K562 (cell line): ENCODE results near the gene CDH5. TPM values are rescaled to one million over a fixed set of nuclear protein-coding genes. Genes with fewer than 3 reads are reported as not detected.

Source experiments
- ATAC-seq: fragments of 200-7000 bp; cut with Tn5 transposase; 3 replicates; pipeline ENCODE4 v1.9.1; 2020; ENCODE audit warnings: moderate library complexity
- BruUV-seq: library from RNA; stranded (reverse); fragments of 400-500 nt; replicated peaks from 2 replicates; lab custom pipeline; 2021; lab: Mats Ljungman, UMichigan
- CTCF ChIA-PET: fragments of 300-600 bp; formaldehyde crosslinking; extraction: SDS; loops from one replicate; lab custom pipeline; 2021; ENCODE audit warnings: low intra/inter-chr PET ratio; lab: Yijun Ruan, JAX
- POLR2A ChIA-PET: fragments of 300-600, 350-650 bp; sonication (Branson Sonifier 250); formaldehyde crosslinking; extraction: SDS; loops from one replicate; lab custom pipeline; 2021; ENCODE audit warnings: antibody characterized with exemption, inconsistent platforms; lab: Yijun Ruan, JAX
- DNase-seq, 4 experiments: peaks; one replicate each; pipeline versions ENCODE4 v3.0.0 to v3.0.0-alpha.2; 2011 to 2018; ENCODE audit warnings: low spot score in 3 of 4, mixed read lengths in 3 of 4; ENCODE audit errors: extremely low read depth in 1 of 4
- FAIRE-seq: peaks from 2 replicates; lab custom pipeline; 2011; peaks lifted over from hg19 to GRCh38; lab: Jason Lieb, UNC
- H2AFZ ChIP-seq: 2 replicates; pipeline ENCODE4 v1.6.0; 2011; ENCODE audit warnings: low read depth, low read length, control low read depth, inconsistent platforms
- H3K27ac ChIP-seq: fragments of 200-600 bp; 3 replicates; pipeline ENCODE4 v1.8.0; 2011; ENCODE audit warnings: low read depth, mild to moderate bottlenecking, control low read depth, inconsistent platforms, low read length, moderate library complexity, mixed read lengths; ENCODE audit errors: extremely low read depth
- H3K27me3 ChIP-seq, 2 experiments: fragments of 300-600 bp in 1 of 2; 2 replicates in 1 of 2; 3 replicates in 1 of 2; pipeline versions ENCODE4 v1.6.0 to v1.8.0; 2011; ENCODE audit warnings: inconsistent platforms in 2 of 2, low read length in 2 of 2, mild to moderate bottlenecking in 1 of 2, mixed read lengths in 1 of 2, moderate library complexity in 1 of 2; ENCODE audit not compliant: control insufficient read depth in 2 of 2, insufficient read depth in 2 of 2
- H3K36me3 ChIP-seq: fragments of 300-600 bp; 3 replicates; pipeline ENCODE4 v1.8.0; 2011; ENCODE audit warnings: mild to moderate bottlenecking, low read length, inconsistent platforms; ENCODE audit not compliant: control insufficient read depth, insufficient read depth
- H3K4me1 ChIP-seq, 2 experiments: fragments of 200-600 bp in 1 of 2; replicated peaks in 1 of 2; 2 replicates in 1 of 2; 3 replicates in 1 of 2; pipeline versions ENCODE4 v1.5.1 to v1.8.0; 2011; ENCODE audit warnings: inconsistent platforms in 2 of 2, low read length in 2 of 2, mild to moderate bottlenecking in 1 of 2, mixed read lengths in 1 of 2, moderate library complexity in 1 of 2; ENCODE audit not compliant: control insufficient read depth in 2 of 2, insufficient read depth in 2 of 2
- H3K4me2 ChIP-seq: 2 replicates; pipeline ENCODE4 v1.6.1; 2011; ENCODE audit warnings: low read length, control low read depth, inconsistent platforms, mixed read lengths; ENCODE audit not compliant: insufficient read depth
- H3K4me3 ChIP-seq: fragments of 200-600 bp; sonication (generic), shearing (Covaris generic); 2 replicates; pipeline ENCODE4 v1.5.1; 2016; ENCODE audit warnings: control low read depth, inconsistent platforms
- H3K79me2 ChIP-seq: fragments of 200-600 bp; 3 replicates; pipeline ENCODE4 v1.8.0; 2011; ENCODE audit warnings: low read length, inconsistent platforms; ENCODE audit not compliant: control insufficient read depth, insufficient read depth
- H3K9ac ChIP-seq, 2 experiments: 2 replicates each; pipeline versions ENCODE4 v1.6.0 to v1.6.1; 2011; ENCODE audit warnings: low read depth in 2 of 2, low read length in 2 of 2, control low read depth in 1 of 2, inconsistent platforms in 1 of 2, mild to moderate bottlenecking in 1 of 2, mixed read lengths in 1 of 2; ENCODE audit not compliant: insufficient read depth in 1 of 2
- H3K9me1 ChIP-seq: one replicate; pipeline ENCODE4 v1.6.0; 2011; ENCODE audit warnings: inconsistent platforms, mild to moderate bottlenecking, low read length, moderate library complexity; ENCODE audit not compliant: control insufficient read depth, insufficient read depth
- H3K9me3 ChIP-seq: replicated peaks from 2 replicates; pipeline ENCODE4 v1.5.1; 2011; ENCODE audit warnings: low read depth, low read length, inconsistent platforms; ENCODE audit not compliant: control insufficient read depth, insufficient read depth
- H4K20me1 ChIP-seq: replicated peaks from 2 replicates; pipeline ENCODE4 v1.6.1; 2011; ENCODE audit warnings: low read length, inconsistent platforms, mixed read lengths; ENCODE audit not compliant: control insufficient read depth, insufficient read depth
- MTA2 ChIP-seq: fragments of 450-650 bp; IDR thresholded peaks from 2 replicates; pipeline ENCODE4 v1.6.1; 2016; ENCODE audit warnings: low read depth
- PHF20 ChIP-seq: fragments of 450-650 bp; IDR thresholded peaks from 2 replicates; pipeline ENCODE4 v1.6.1; 2018; ENCODE audit not compliant: partially characterized antibody
- RBFOX2 ChIP-seq: fragments of 200-400 bp; formaldehyde crosslinking; IDR thresholded peaks from 2 replicates; pipeline ENCODE4 v1.6.1; 2017; ENCODE audit warnings: low read depth, mild to moderate bottlenecking, low read length, moderate library complexity
- SP1 ChIP-seq: sonication (generic); formaldehyde crosslinking; IDR thresholded peaks from 2 replicates; pipeline ENCODE4 v1.8.1; 2022; ENCODE audit warnings: mild to moderate bottlenecking, missing genetic modification reagents
- TCF7L2 ChIP-seq: fragments of 150-350 bp; IDR thresholded peaks from 2 replicates; pipeline ENCODE4 v1.6.1; 2016; ENCODE audit warnings: low read depth, mild to moderate bottlenecking, low read length, moderate library complexity
- ZNF133 ChIP-seq: fragments of 250-450 bp; sonication (Bioruptor Pico); IDR thresholded peaks from 2 replicates; pipeline ENCODE4 v1.4.0; 2020; ENCODE audit warnings: mild to moderate bottlenecking
- WGBS: fragments of 100-300 bp; shearing (Covaris generic); methylation state at CpG from one replicate; pipeline ENCODE4 v1.1.6; 2016; ENCODE audit warnings: low coverage, mixed read lengths; ENCODE audit not compliant: insufficient coverage; ENCODE audit errors: missing lambda C conversion rate; 5-methylcytosine and 5-hydroxymethylcytosine counted together
- in situ Hi-C: fragments of 300-500 bp; cut with MboI; formaldehyde crosslinking; loops from 4 replicates; pipeline ENCODE4 v1.15.0; 2018; ENCODE audit warnings: inconsistent platforms, mixed read lengths
- intact Hi-C: fragments of 100-400 bp; cut with micrococcal nuclease; formaldehyde crosslinking; loops from 2 replicates; pipeline ENCODE4 v1.14.2; 2022
- polyA plus RNA-seq, 8 experiments: library from polyadenylated mRNA; depleted of rRNA in 4 of 8; stranded (reverse) in 5 of 8; unstranded in 3 of 8; fragments of >200 nt; fragmentation: Nextera tagmentation in 2 of 8; fragmentation: Illumina TruSeq in 1 of 8; extraction: Ambion mirVana in 2 of 8; extraction: Trizol in 1 of 8; gene quantifications; 2 replicates each; pipeline versions ENCODE4 v1.2.1 to v1.2.3, GENCODE V29; 2011 to 2014; ENCODE audit warnings: inconsistent platforms in 1 of 8, missing spikeins in 1 of 8
- total RNA-seq, 7 experiments: library from RNA; depleted of rRNA in 6 of 7; stranded (reverse); fragments of >200 nt in 6 of 7; fragmentation: Illumina TruSeq in 2 of 7; extraction: Trizol in 2 of 7; gene quantifications; 2 replicates each; pipeline versions ENCODE4 v1.2.1 to v1.2.3, GENCODE V29; 2011 to 2021; ENCODE audit warnings: low replicate concordance in 1 of 7
- TF ChIP-seq, protein P1 (sequence below): fragments of 250-450 bp; sonication (Bioruptor Pico); IDR thresholded peaks from 2 replicates; pipeline ENCODE4 v1.8.0; 2022; ENCODE audit warnings: inconsistent platforms, mild to moderate bottlenecking, moderate library complexity, borderline replicate concordance
- TF ChIP-seq, protein P2 (sequence below): sonication (generic); formaldehyde crosslinking; IDR thresholded peaks from 2 replicates; pipeline ENCODE4 v1.8.0; 2022; ENCODE audit warnings: missing genetic modification reagents, mild to moderate bottlenecking, borderline replicate concordance

Gene CDH5
- total and polyA plus RNA-seq, 9 of the 15 experiments (the other 6 are each of a cell fraction or from before 2014, with no cell fraction given): not detected

DNA sequence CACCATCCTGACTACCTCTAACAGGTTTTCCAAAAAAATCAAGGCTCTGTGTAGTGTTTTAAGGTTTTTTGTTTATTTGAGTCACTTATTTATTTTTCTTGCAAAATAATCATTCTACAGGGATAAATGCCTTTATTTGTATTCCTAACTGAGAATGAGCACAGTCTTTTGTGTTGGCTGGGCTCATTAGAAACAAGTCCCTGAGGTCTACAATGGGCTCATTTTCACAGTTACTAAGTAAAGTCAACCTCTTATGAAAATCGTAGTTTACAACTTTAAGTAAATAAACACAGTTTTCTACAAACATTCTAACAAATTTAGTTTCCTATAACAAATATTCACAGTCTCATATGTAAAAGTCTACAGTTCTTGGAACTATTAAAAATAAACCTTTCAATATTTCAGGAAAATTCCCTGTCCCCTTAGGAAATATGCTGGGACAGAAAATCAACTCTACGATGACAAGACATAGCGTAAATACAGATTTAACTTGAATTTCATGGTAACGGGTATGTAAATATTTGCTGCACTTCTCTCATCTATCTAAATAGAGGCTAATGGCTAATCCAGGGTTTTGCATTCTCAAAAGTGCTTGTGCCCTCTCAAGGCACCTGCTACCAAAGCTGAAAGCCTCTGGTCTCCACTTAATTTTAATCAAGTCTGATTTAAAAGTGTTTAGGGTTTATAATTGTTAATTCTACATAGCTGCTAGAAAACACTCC, 31.5 kb upstream of the CDH5 start:
- Histone ChIP-seq H3K4me1 (no peaks in the 10 kb centered on the region), H3K27ac (no peak overlapping the region), H3K79me2 (no peaks in the 10 kb centered on the region), H3K4me2 (no peak overlapping the region), H3K36me3 (no peaks in the 10 kb centered on the region), H3K4me3 (no peak overlapping the region), H3K27me3 (no peaks in the 10 kb centered on the region; a peak in 2 of 5 replicates), H4K20me1 (no peaks in the 10 kb centered on the region; the same call in 1 of the 2 replicates), H2AFZ (no peak overlapping the region), H3K9ac (no peak overlapping the region), H3K9me3 (no peaks in the 10 kb centered on the region), H3K9me1 (no peaks in the 10 kb centered on the region)
- BruUV-seq: no TSS peak
- WGBS: 0% methylated on average over 4 of the region's 4 CpGs
- TF ChIP-seq PHF20 (no peak), TCF7L2 (no peak), ZNF133 (CRISPR knock-in tag) (no peak), RBFOX2 (no peak), SP1 (CRISPR knock-in tag) (no peak), MTA2 (no peak)
- TF ChIP-seq, protein P1, sequence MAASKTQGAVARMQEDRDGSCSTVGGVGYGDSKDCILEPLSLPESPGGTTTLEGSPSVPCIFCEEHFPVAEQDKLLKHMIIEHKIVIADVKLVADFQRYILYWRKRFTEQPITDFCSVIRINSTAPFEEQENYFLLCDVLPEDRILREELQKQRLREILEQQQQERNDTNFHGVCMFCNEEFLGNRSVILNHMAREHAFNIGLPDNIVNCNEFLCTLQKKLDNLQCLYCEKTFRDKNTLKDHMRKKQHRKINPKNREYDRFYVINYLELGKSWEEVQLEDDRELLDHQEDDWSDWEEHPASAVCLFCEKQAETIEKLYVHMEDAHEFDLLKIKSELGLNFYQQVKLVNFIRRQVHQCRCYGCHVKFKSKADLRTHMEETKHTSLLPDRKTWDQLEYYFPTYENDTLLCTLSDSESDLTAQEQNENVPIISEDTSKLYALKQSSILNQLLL: no peak
- TF ChIP-seq, protein P2, sequence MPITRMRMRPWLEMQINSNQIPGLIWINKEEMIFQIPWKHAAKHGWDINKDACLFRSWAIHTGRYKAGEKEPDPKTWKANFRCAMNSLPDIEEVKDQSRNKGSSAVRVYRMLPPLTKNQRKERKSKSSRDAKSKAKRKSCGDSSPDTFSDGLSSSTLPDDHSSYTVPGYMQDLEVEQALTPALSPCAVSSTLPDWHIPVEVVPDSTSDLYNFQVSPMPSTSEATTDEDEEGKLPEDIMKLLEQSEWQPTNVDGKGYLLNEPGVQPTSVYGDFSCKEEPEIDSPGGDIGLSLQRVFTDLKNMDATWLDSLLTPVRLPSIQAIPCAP (CRISPR knock-in tag): no peak
- ChIA-PET POLR2A (interaction anchor here (1.0 kb wide), 1 partner anchor 9 kb away, joined by 8 read pairs; no protein-coding TSS in a partner anchor), CTCF (no interaction called here)
- intact Hi-C loops (no loop called here), in situ Hi-C loops (no loop called here)
- DNase-seq (no peak), ATAC-seq (no peak), FAIRE-seq (no peak)
